ENCODE data around the gene PDX1.

PDX1 gene

DNA sequence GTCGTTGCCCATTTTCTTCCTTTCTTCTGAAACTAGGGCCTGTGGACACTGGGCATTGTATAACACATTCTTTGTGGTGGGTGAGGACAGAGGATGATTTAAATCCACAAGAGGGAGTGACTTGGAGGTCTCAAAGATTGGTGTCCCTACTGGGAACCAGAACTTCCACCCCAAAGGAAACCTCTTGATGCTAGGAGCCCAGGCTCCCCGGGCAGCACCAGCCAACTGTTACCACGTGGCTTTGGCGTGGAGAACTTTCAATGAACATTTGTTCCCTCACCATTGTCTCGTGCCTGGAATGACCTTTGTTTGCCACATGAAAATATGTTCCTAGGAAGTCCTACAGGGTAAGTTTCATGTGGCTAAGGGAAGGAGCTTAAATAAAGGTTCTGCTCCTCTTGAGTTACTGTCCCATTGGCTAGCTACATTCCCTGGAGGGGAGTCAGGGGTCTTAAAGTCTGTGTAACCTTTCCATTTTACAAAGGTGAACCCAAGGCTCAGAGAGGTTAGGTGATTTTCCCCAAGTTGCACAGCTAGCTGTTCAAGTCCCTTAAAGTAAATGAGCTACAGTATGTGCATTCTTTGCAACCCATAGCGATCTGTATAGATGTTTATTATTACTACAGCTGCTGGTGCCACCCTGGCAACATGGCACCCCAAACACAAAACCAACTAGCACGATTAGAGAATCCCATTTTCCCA is 54.3 kb downstream of the PDX1 start:
- no peak for FAIRE-seq
- no peak for TF ChIP-seq CTCF (IDR thresholded peaks at IDR 0.05; ENCODE audit: insufficient read depth, missing control alignments)
- DNase-seq (ENCODE audit: insufficient read length, low spot score) = no peak

Data from D721Med (cell line).